Neural cell (in vitro differentiated cells): ENCODE data around the gene ARRB1. TPM values are rescaled to one million over a fixed set of nuclear protein-coding genes. Genes with fewer than 3 reads are reported as not detected.

Experiments used
- H2AFZ ChIP-seq: fragments of 200-600, 300-800 bp; sonication (generic), shearing (Covaris generic); 2 replicates; pipeline ENCODE4 v1.6.0; 2014; ENCODE audit warnings: low read depth, mild to moderate bottlenecking, antibody characterized with exemption, low read length, moderate library complexity
- H3F3A ChIP-seq: fragments of 200-600 bp; shearing (Covaris generic); 2 replicates; pipeline ENCODE4 v1.6.1; 2016; ENCODE audit warnings: mild to moderate bottlenecking, moderate library complexity, mixed read lengths, antibody characterized with exemption, low read length; ENCODE audit not compliant: insufficient read depth, poor library complexity, severe bottlenecking
- H3K27ac ChIP-seq: fragments of 200-600, 300-800 bp; sonication (generic), shearing (Covaris generic); 2 replicates; pipeline ENCODE4 v1.5.1; 2014; ENCODE audit warnings: mild to moderate bottlenecking, low read length, moderate library complexity
- H3K27me3 ChIP-seq: fragments of 300-800, 200-600 bp; sonication (generic), shearing (Covaris generic); 2 replicates; pipeline ENCODE4 v1.6.0; 2014; ENCODE audit warnings: mild to moderate bottlenecking, low read depth, low read length, moderate library complexity; ENCODE audit not compliant: insufficient read depth
- H3K36me3 ChIP-seq: fragments of 300-800, 200-600 bp; sonication (generic), shearing (Covaris generic); 2 replicates; pipeline ENCODE4 v1.5.1; 2014; ENCODE audit warnings: mild to moderate bottlenecking, antibody characterized with exemption, low read length, moderate library complexity; ENCODE audit not compliant: insufficient read depth
- H3K4me2 ChIP-seq: fragments of 300-800, 200-600 bp; sonication (generic), shearing (Covaris generic); 2 replicates; pipeline ENCODE4 v1.6.0; 2014; ENCODE audit warnings: mild to moderate bottlenecking, low read length
- H3K4me3 ChIP-seq: fragments of 300-800, 200-600 bp; sonication (generic), shearing (Covaris generic); 2 replicates; pipeline ENCODE4 v1.5.1; 2014; ENCODE audit warnings: mild to moderate bottlenecking, low read length, moderate library complexity
- H3K79me2 ChIP-seq: fragments of 200-600 bp; shearing (Covaris generic); replicated peaks from 2 replicates; pipeline ENCODE4 v1.6.0; 2014; ENCODE audit warnings: mild to moderate bottlenecking, low read length, moderate library complexity; ENCODE audit not compliant: insufficient read depth
- H3K9ac ChIP-seq: fragments of 300-800, 200-600 bp; sonication (generic), shearing (Covaris generic); 2 replicates; pipeline ENCODE4 v1.6.1; 2016; ENCODE audit warnings: mild to moderate bottlenecking, low read length, mixed read lengths
- H3K9me2 ChIP-seq: fragments of 200-600 bp; shearing (Covaris generic); 2 replicates; pipeline ENCODE4 v1.6.1; 2016; ENCODE audit warnings: mild to moderate bottlenecking, low read length, mixed read lengths; ENCODE audit not compliant: insufficient read depth
- H3K9me3 ChIP-seq: fragments of 200-600, 300-800 bp; sonication (generic), shearing (Covaris generic); 2 replicates; pipeline ENCODE4 v1.6.1; 2016; ENCODE audit warnings: mild to moderate bottlenecking, mixed run types, low read length, moderate library complexity, mixed read lengths
- H4K20me1 ChIP-seq: fragments of 200-600 bp; shearing (Covaris generic); 2 replicates; pipeline ENCODE4 v1.6.1; 2016; ENCODE audit warnings: mild to moderate bottlenecking, mixed run types; ENCODE audit not compliant: insufficient read depth
- EP300 ChIP-seq: fragments of 450-650 bp; conservative IDR thresholded peaks from 2 replicates; pipeline ENCODE4 v1.6.1; 2014; ENCODE audit warnings: antibody characterized with exemption, mild to moderate bottlenecking, moderate library complexity; ENCODE audit not compliant: poor library complexity, severe bottlenecking
- EZH2 ChIP-seq: fragments of 200-600, 300-800 bp; shearing (Covaris generic), sonication (generic); IDR thresholded peaks from 2 replicates; pipeline ENCODE4 v1.6.1; 2014; ENCODE audit warnings: antibody characterized with exemption, low read length, borderline replicate concordance, mild to moderate bottlenecking; ENCODE audit not compliant: insufficient read depth, poor library complexity, severe bottlenecking
- MXI1 ChIP-seq: fragments of 450-650 bp; conservative IDR thresholded peaks from 2 replicates; pipeline ENCODE4 v1.6.1; 2014; ENCODE audit warnings: antibody characterized with exemption, mild to moderate bottlenecking; ENCODE audit not compliant: poor library complexity, severe bottlenecking
- POLR2AphosphoS5 ChIP-seq: IDR thresholded peaks from 2 replicates; pipeline ENCODE4 v1.6.1; 2012
- RAD21 ChIP-seq: fragments of 450-650 bp; conservative IDR thresholded peaks from 2 replicates; pipeline ENCODE4 v1.6.1; 2014; ENCODE audit warnings: antibody characterized with exemption, mild to moderate bottlenecking, moderate library complexity
- SMC3 ChIP-seq: fragments of 450-650 bp; conservative IDR thresholded peaks from 2 replicates; pipeline ENCODE4 v1.6.1; 2014; ENCODE audit warnings: antibody characterized with exemption, mild to moderate bottlenecking, moderate library complexity; ENCODE audit not compliant: poor library complexity
- TAF1 ChIP-seq: IDR thresholded peaks from 2 replicates; pipeline ENCODE4 v1.6.1; 2012; ENCODE audit warnings: low read depth
- polyA plus RNA-seq: library from polyadenylated mRNA; depleted of rRNA; stranded (reverse); fragments of >200 nt; gene quantifications from 2 replicates; pipeline ENCODE4 v1.2.3, GENCODE V29; 2014
- TF ChIP-seq, protein P1 (sequence below): IDR thresholded peaks from 2 replicates; pipeline ENCODE4 v1.6.1; 2012; ENCODE audit warnings: borderline replicate concordance
- TF ChIP-seq, protein P2 (sequence below): fragments of 450-650 bp; IDR thresholded peaks from 2 replicates; pipeline ENCODE4 v1.5.1; 2014; ENCODE audit warnings: antibody characterized with exemption, mild to moderate bottlenecking, moderate library complexity; ENCODE audit not compliant: poor library complexity, severe bottlenecking

Gene ARRB1
- polyA plus RNA-seq, 1 donor from 2014 or later = 5.7 TPM

DNA sequence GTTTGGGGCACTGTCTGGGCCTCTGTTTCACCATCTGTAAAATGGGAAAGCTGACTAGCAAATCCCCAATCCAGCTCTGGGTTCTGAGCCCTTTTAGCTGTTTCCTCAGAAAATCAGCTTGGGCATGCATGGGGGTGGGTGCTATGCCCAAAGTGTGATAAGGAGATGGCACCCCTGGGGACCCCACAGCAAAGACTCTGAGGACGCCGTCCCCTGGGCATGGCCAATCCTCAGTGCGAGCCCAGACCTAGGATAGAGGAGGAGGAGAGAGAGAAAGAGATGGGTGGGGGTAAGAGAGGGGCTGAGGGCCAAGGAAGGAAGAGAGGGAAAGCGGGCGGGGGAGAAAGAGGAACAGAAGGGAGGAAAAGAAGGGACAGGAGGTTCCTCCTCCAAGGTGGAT is 79.1 kb downstream of the ARRB1 start:
- no peak overlapping the region for H3K9ac ChIP-seq
- H3K27ac ChIP-seq = no peak overlapping the region
- H2AFZ ChIP-seq = no peak overlapping the region
- H3K9me3 ChIP-seq = no peaks in the 10 kb centered on the region
- no peaks in the 10 kb centered on the region for H3F3A ChIP-seq
- no peak overlapping the region for H3K4me2 ChIP-seq
- no peaks in the 10 kb centered on the region for H4K20me1 ChIP-seq
- no peaks in the 10 kb centered on the region for H3K27me3 ChIP-seq
- H3K79me2 ChIP-seq = no peaks in the 10 kb centered on the region
- TF ChIP-seq SMC3 (no peak), RAD21 (no peak), EZH2 (no peak)
- TF ChIP-seq, protein P1, sequence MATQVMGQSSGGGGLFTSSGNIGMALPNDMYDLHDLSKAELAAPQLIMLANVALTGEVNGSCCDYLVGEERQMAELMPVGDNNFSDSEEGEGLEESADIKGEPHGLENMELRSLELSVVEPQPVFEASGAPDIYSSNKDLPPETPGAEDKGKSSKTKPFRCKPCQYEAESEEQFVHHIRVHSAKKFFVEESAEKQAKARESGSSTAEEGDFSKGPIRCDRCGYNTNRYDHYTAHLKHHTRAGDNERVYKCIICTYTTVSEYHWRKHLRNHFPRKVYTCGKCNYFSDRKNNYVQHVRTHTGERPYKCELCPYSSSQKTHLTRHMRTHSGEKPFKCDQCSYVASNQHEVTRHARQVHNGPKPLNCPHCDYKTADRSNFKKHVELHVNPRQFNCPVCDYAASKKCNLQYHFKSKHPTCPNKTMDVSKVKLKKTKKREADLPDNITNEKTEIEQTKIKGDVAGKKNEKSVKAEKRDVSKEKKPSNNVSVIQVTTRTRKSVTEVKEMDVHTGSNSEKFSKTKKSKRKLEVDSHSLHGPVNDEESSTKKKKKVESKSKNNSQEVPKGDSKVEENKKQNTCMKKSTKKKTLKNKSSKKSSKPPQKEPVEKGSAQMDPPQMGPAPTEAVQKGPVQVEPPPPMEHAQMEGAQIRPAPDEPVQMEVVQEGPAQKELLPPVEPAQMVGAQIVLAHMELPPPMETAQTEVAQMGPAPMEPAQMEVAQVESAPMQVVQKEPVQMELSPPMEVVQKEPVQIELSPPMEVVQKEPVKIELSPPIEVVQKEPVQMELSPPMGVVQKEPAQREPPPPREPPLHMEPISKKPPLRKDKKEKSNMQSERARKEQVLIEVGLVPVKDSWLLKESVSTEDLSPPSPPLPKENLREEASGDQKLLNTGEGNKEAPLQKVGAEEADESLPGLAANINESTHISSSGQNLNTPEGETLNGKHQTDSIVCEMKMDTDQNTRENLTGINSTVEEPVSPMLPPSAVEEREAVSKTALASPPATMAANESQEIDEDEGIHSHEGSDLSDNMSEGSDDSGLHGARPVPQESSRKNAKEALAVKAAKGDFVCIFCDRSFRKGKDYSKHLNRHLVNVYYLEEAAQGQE = no peak
- H3K36me3 ChIP-seq = no peaks in the 10 kb centered on the region
- no peaks in the 10 kb centered on the region for H3K9me2 ChIP-seq
- no peak overlapping the region for H3K4me3 ChIP-seq

DNA sequence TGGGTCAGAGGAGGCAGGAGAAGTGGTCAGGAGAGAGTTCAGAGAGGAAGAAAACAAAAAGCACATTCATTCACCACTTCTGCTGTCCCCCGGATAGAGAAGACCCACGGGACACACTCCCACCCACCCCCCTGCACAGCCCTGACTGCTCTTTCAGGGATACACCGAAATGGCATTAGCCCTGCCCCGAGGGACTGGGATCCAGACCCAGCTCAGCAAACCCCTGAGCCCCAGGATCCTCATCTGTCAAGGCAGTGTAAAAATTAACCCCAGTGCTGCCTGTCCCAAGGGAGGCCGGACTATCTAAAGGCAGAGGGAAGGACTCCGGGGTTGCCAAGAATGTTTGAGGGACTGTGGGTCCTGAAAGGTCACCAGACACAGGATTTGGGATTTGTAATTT is 79.7 kb downstream of the ARRB1 start:
- Histone ChIP-seq H2AFZ (no peak overlapping the region), H3K4me2 (no peak overlapping the region), H3K9ac (no peak overlapping the region), H3K27ac (no peak overlapping the region), H3K4me3 (no peak overlapping the region), H4K20me1 (no peaks in the 10 kb centered on the region), H3K27me3 (no peaks in the 10 kb centered on the region), H3K36me3 (no peaks in the 10 kb centered on the region), H3K9me2 (no peaks in the 10 kb centered on the region), H3K79me2 (no peaks in the 10 kb centered on the region), H3K9me3 (no peaks in the 10 kb centered on the region), H3F3A (no peaks in the 10 kb centered on the region)
- TF ChIP-seq SMC3 = no peak
- TF ChIP-seq POLR2AphosphoS5 = no peak
- TF ChIP-seq, protein P1 = no peak
- no peak for TF ChIP-seq MXI1
- TF ChIP-seq EP300 = no peak
- no peak for TF ChIP-seq RAD21
- no peak for TF ChIP-seq TAF1
- TF ChIP-seq, protein P2, sequence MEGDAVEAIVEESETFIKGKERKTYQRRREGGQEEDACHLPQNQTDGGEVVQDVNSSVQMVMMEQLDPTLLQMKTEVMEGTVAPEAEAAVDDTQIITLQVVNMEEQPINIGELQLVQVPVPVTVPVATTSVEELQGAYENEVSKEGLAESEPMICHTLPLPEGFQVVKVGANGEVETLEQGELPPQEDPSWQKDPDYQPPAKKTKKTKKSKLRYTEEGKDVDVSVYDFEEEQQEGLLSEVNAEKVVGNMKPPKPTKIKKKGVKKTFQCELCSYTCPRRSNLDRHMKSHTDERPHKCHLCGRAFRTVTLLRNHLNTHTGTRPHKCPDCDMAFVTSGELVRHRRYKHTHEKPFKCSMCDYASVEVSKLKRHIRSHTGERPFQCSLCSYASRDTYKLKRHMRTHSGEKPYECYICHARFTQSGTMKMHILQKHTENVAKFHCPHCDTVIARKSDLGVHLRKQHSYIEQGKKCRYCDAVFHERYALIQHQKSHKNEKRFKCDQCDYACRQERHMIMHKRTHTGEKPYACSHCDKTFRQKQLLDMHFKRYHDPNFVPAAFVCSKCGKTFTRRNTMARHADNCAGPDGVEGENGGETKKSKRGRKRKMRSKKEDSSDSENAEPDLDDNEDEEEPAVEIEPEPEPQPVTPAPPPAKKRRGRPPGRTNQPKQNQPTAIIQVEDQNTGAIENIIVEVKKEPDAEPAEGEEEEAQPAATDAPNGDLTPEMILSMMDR = no peak
- no peak for TF ChIP-seq EZH2
